ENCODE data around the gene TMEM119.
"Not testable (repeated sequence)": the region's sequence is repeated elsewhere in the genome, so short reads cannot be mapped to it uniquely, and the experiment has no call there.

Gene TMEM119

DNA sequence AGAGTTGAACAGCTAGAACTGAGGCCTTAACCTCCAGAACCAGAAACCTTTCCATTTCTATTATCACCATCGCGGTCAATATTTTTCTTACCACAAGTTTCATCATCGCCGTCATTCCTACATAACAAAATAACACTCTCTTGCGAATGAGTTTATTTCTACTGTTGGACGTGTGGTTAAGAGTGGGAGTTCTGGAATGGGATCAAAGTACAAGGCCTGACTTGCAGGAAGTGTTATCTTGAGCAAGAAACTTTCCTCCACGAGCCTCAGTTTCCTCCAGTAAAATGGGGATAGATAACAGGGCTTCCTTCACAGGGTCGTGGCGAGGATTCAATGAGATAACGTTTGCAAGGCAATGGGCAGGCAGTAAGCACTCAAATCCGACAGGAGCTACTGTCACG lies 37.6 kb downstream of the TMEM119 start:
- DNase-seq (ENCODE audit: low read depth, low spot score): peak; percentile 37
- peak overlapping the region; percentile 99 for H3K4me3 ChIP-seq (ENCODE audit: low read depth, low read length)
- in situ Hi-C loops (cut with HindIII; ENCODE audit: low sequenced_read_pairs): no loop called here
- TF ChIP-seq, protein P1, sequence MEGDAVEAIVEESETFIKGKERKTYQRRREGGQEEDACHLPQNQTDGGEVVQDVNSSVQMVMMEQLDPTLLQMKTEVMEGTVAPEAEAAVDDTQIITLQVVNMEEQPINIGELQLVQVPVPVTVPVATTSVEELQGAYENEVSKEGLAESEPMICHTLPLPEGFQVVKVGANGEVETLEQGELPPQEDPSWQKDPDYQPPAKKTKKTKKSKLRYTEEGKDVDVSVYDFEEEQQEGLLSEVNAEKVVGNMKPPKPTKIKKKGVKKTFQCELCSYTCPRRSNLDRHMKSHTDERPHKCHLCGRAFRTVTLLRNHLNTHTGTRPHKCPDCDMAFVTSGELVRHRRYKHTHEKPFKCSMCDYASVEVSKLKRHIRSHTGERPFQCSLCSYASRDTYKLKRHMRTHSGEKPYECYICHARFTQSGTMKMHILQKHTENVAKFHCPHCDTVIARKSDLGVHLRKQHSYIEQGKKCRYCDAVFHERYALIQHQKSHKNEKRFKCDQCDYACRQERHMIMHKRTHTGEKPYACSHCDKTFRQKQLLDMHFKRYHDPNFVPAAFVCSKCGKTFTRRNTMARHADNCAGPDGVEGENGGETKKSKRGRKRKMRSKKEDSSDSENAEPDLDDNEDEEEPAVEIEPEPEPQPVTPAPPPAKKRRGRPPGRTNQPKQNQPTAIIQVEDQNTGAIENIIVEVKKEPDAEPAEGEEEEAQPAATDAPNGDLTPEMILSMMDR (IDR thresholded peaks at IDR 0.05; ENCODE audit: low read depth, low read length): no peak

- TF ChIP-seq, protein P1 (IDR thresholded peaks at IDR 0.05; ENCODE audit: low read depth, low read length): no peak
- H3K4me3 ChIP-seq (ENCODE audit: low read depth, low read length): peak overlapping the region; percentile 99
- no peak for DNase-seq (ENCODE audit: low read depth, low spot score)
- in situ Hi-C loops (cut with HindIII; ENCODE audit: low sequenced_read_pairs): no loop called here
Observed at GRCh38 chr12:108559748-108560147, 38.1 kb downstream of the TMEM119 start.

GRCh38 chr12:108559007-108559655 lies 38.8 kb downstream of the TMEM119 start:
- H3K4me3 ChIP-seq (ENCODE audit: low read depth, low read length): no peak overlapping the region
- DNase-seq (ENCODE audit: low read depth, low spot score): no peak
- TF ChIP-seq, protein P1 (IDR thresholded peaks at IDR 0.05; ENCODE audit: low read depth, low read length): no peak
- in situ Hi-C loops (cut with HindIII; ENCODE audit: low sequenced_read_pairs): no loop called here

DNA sequence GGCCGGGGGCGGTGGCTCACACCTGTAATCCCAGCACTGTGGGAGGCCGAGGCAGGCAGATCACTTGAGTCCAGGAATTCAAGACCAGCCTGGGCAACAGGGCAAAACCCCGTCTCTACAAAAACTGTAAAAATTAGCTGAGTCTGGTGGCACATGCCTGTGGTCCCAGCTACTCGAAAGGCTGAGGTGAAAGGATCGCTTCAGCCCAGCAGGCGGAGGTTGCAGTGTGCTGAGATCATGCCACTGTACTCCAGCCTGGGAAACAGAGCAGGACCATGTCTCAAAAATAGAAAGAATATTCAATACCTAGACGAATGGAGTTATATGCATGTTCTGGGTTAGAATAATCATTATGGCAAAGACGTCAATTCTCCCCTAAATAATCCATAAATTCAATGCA lies 42.5 kb downstream of the TMEM119 start:
- DNase-seq (ENCODE audit: low read depth, low spot score); H3K4me3 ChIP-seq (ENCODE audit: low read depth, low read length); in situ Hi-C loops (cut with HindIII; ENCODE audit: low sequenced_read_pairs): not testable (repeated sequence)

GRCh38 chr12:108553799-108554198 lies 44.1 kb downstream of the TMEM119 start:
- in situ Hi-C loops (cut with HindIII; ENCODE audit: low sequenced_read_pairs): no loop called here
- TF ChIP-seq, protein P1 (IDR thresholded peaks at IDR 0.05; ENCODE audit: low read depth, low read length): no peak
- no peak for DNase-seq (ENCODE audit: low read depth, low spot score)
- H3K4me3 ChIP-seq (ENCODE audit: low read depth, low read length): no peak overlapping the region

- H3K4me3 ChIP-seq (ENCODE audit: low read depth, low read length): no peak overlapping the region
- in situ Hi-C loops (cut with HindIII; ENCODE audit: low sequenced_read_pairs): no loop called here
- peak; percentile 72 for DNase-seq (ENCODE audit: low read depth, low spot score)
- TF ChIP-seq, protein P1 (IDR thresholded peaks at IDR 0.05; ENCODE audit: low read depth, low read length): no peak
Observed at GRCh38 chr12:108551535-108551934, 46.3 kb downstream of the TMEM119 start.

- no peak for DNase-seq (ENCODE audit: low read depth, low spot score)
- TF ChIP-seq, protein P1 (IDR thresholded peaks at IDR 0.05; ENCODE audit: low read depth, low read length): no peak
- in situ Hi-C loops (cut with HindIII; ENCODE audit: low sequenced_read_pairs): no loop called here
- H3K4me3 ChIP-seq (ENCODE audit: low read depth, low read length): no peak overlapping the region
Observed at GRCh38 chr12:108548954-108549521, 48.8 kb downstream of the TMEM119 start.

All from astrocyte of the spinal cord (primary cell).